DMS153 (cell line): ENCODE data around the gene LRRFIP1.
A peak's percentile ranks its signal among the peaks of the same experiment; 100 is the strongest.
"Not testable (repeated sequence)": the region's sequence is repeated elsewhere in the genome, so short reads cannot be mapped to it uniquely, and the experiment has no call there.

ENCODE experiments used
- DNase-seq: peaks from one replicate; lab custom pipeline; 2025; lab: John Stamatoyannopoulos, UW

Gene LRRFIP1

DNA sequence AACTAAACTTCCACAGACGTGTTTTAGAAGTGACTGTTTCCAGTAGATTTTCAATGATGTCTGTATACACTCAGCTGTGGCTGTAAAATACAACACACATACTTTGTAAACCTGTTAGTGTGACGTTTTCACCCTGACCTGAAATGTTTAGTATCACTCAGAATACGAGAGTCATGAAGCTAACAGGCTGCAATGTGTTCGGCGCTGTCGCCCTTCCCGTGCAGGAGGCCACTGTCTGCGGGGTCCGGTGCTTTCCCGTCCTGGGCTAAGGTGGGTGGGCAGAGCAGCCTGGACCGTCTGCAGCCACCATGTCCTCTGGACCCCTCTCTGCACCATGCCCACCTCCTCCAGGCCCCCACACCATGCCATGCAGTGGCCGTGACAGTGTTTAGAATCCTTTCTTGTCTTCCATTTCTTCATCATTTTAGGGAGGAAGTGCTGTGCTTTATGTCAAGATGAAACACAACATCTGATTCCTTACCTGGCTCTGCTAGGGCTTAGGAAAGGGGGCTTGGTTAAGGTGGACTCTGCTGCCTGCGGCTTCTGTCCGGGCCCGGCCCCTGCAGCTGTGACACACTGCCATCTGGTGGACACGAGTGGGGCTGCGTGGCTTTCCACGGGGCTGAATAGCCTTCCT is 117.3 kb downstream of the LRRFIP1 start:
- peak; percentile 16 for DNase-seq

DNA sequence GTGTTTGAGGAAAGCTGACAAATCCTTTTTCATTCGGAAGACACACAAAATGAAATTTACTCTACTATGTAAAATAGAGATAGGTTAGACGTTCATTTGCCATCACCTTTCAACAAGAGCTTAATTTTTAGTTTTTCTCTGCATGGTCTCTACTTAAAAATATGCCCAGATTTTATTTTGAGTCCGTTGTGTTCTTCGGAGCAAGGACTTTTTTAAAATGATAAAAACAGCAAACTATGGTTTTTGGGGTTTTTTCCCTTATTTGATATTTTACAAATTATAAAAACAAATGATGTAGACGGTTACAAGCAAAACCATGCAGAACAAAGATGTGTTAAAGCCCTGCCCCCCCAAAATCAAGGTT is 117.8 kb downstream of the LRRFIP1 start:
- DNase-seq: no peak

GRCh38 chr2:237746302-237747080 is 119.1 kb downstream of the LRRFIP1 start:
- DNase-seq: no peak

DNA sequence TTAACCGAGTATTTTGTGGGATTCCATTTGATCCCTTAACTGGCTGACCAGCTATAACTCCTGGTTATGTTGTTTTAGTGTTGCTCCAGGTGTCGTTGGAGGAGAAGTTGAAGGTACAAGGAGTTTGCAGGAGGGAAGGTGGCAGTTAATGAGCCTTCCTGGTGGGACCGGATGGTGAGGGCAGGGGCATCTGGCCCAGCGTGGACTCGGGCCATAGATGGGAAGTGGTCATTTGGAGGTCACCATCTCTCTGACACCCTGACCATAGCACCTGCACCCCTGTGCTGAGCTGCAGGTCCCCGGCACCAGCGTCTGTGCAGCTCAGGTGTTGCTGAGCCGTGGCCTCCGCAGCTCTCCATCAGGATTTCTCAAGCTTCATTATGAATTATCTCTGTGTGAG is 119.8 kb downstream of the LRRFIP1 start:
- DNase-seq: no peak

DNA sequence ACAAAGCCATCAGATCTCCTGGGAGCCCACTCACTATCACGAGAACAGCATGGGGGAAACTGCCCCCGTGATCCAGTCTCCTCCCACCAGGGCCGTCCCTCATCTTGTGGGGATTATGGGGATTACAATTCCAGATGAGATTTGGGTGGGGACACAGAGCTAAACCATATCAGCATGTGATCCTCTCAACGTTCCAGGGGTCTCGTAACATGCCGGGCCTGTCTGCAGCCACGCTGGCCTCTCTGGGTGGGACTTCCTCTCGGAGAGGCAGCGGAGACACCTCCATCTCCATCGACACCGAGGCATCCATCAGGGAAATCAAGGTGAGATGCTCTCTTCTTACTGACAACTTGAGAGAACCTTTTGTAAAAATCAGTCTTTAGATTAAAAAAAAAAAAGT is 121.6 kb downstream of the LRRFIP1 start:
- DNase-seq: no peak

GRCh38 chr2:237749961-237750360 is 122.6 kb downstream of the LRRFIP1 start:
- DNase-seq: no peak

- DNase-seq: not testable (repeated sequence)
These were observed 123.1 kb downstream of the LRRFIP1 start for GRCh38 chr2:237750441-237750840.

DNA sequence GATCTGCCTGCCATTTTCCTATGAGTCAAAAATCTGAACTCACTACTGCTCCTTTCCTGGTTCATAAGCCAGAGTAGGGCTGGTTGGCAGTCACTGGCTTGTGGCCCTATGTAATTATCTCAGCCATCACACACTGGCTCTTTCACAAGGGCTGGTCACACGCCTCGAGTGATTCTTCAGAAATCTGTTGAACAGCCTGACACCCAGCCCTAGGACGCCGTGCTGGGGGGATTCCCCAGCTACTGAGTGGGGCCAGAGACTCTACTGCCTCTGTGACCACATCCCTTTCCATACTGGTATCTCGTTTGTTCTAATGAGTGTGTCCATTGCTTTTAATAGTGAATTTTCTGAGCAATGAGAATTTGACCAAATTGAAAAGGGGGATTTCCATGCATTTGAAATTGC is 125.4 kb downstream of the LRRFIP1 start:
- DNase-seq: no peak

- no peak for DNase-seq
These were observed 126.8 kb downstream of the LRRFIP1 start for GRCh38 chr2:237754182-237754581.

DNA sequence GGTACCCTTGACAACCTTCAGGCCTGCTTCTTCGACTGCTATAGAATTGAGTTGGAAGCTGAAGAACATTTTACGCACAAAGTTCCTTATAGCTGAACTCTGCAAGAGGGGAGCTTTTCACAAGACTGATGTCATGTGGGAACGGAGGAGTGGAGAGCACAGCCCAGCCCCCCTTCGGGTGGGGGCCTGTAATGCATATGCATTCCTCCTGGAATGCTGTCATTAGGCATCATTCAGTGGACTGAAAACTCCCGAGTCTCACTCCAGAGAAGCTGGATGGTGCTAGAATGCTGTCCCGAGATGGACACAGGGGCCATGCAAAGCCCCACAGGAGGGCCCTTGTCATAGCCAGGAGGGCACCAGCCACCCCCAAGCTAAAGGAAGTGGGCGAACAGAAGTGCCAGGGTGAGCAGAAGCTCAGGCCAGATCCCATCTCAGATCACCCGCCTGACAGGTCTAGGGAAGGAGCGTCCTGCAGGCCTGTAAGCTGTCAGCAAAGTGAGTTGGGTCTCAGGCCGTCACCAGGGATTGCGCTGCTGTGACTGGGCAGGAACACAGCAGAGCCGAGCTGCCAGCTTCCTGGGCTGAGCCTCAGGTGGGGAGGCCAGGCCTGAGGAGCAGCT is 127.3 kb downstream of the LRRFIP1 start:
- no peak for DNase-seq

DNA sequence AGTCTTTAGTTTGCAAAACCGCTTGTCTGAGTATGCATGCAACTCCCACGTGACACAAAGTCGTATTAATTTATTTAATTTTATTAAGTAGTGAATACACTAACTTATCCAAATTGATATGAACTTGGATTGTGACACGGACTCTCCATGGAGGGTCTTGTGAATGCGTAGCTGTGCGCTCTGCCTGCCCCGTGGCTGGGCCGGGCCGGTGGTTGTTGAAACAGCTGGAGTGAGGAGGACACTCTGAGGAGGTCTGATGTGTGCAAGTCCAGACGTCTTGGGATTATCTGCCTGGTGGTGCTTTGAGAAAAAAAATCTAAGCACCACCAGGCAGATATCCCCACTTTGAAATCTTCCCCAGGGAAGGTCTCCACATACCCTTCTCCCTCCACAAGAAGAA is 130.2 kb downstream of the LRRFIP1 start:
- no peak for DNase-seq

GRCh38 chr2:237758185-237758584 is 130.8 kb downstream of the LRRFIP1 start:
- no peak for DNase-seq

DNA sequence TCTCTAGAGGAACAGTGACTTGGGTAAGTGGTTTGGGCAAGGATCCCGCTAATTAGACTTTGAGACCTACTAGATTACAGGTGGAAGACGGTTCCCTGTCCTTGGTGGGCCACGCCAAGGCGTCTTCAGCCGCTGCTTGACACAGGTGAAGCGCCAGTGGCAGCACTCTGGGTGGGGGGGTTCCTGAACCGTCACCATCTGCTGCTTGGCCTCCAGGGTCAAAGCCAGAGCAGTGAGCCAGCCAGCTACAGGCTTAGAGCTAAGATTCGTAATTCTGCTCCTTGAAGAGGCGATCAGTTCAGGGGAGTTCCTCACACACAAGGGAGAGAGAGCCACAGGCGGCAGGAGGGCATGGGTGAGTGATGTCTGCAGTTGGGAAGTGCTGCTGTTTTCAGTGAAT is 131.8 kb downstream of the LRRFIP1 start:
- no peak for DNase-seq

DNA sequence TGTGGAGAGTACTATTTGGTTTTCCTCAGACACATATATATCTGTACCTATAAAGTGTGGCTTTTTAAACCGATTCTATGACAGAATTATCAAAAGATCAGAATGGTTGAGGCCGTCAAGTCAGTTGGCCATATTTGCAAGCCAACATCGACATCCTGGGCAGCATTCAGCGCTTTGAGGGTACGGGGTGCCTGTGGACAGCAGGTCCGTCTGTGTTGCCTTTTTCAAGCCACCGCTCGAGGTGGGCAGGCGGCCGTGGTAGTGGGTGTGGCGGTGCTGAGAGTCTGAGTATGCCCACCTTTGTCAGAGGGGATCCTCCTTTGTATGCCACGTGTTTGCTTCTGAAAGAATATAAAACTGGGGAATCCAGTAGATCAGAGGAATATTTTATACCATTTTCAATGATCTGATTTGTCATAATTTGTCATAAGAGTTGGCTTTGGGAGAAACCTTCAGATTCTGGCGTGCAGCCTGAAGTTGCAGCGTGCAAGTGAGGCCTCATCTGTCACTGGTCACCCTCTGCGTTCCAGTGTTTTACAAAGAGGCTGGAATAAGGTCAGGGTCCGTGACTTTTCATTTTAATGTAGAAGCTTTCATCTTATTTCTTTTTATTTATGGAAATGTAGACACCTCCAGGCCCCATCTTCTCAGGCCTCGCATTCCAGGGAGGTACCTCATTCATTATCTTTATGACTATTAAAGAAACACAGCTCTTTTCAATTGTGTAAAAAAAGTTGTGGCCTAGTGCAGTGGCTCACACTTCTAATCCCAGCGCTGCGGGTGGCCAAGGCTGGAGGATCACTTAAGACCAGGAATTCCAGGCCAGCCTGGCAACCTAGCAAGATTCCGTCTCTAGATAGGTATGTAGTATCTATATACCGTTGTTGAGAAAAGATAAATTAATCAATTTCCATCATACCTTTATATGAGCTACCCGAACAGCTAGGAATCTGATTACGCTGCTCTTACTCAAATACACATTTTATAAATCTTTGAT is 133.4 kb downstream of the LRRFIP1 start:
- no peak for DNase-seq

DNA sequence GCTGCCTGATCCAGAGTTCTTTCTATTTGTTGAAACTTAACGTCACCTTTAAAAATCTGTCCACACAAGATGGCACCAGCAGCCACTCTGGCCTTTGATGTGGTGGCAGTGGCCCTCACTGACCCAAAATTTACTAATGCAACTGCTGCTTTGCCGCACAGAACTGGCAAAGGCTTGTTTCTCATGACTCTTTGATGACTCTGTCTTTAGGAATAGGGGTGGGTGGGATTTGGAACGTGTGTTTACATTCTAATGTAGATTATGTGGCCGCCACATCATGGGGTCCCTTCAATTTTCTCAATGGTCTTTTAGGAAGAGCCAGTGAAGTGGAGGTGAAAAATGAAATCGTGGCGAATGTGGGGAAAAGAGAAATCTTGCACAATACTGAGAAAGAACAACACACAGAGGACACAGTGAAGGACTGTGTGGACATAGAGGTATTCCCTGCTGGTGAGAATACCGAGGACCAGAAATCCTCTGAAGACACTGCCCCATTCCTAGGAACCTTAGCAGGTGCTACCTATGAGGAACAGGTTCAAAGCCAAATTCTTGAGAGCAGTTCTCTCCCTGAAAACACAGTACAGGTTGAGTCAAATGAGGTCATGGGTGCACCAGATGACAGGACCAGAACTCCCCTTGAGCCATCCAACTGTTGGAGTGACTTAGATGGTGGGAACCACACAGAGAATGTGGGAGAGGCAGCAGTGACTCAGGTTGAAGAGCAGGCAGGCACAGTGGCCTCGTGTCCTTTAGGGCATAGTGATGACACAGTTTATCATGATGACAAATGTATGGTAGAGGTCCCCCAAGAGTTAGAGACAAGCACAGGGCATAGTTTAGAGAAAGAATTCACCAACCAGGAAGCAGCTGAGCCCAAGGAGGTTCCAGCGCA is 135.2 kb downstream of the LRRFIP1 start:
- DNase-seq: not testable (repeated sequence)

GRCh38 chr2:237763812-237764211 is 136.4 kb downstream of the LRRFIP1 start:
- no peak for DNase-seq

DNA sequence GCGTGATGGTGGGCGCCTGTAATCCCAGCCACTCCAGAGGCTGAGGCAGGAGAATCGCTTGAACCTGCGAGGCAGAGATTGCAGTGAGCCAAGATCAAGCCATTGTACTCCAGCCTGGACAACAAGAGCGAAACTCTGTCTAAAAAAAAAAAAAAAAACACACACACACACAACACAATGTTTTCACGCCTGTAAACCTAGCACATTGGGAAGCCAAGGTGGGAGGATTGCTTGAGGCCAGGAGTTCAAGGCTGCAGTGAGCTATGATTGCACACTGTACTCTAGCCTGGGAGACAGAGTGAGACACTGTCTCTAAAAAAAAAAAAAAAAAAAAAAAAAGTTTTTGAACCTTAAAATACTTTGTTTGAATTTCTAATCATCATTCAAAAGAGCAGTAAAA is 137.7 kb downstream of the LRRFIP1 start:
- not testable (repeated sequence) for DNase-seq

GRCh38 chr2:237765875-237766274 is 138.5 kb downstream of the LRRFIP1 start:
- DNase-seq: no peak

DNA sequence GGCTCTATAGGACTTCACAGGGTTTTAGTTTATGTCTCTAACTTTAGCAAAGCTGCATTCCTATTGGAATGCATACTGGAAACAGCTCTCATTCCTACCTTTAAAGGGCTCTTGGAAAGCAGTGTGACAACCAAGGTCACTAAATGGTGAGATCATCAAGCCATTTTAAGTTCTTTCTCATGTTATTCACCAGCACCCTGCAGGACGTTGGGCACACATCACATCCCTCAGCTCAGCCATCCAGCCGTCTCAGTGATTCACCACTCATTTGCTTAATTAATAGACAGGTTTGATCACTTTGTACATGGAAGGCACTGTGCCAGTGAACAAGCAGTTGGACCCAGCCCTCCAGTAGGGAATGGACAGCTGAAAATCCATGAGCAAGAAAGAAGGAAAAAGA is 139.0 kb downstream of the LRRFIP1 start:
- no peak for DNase-seq

DNA sequence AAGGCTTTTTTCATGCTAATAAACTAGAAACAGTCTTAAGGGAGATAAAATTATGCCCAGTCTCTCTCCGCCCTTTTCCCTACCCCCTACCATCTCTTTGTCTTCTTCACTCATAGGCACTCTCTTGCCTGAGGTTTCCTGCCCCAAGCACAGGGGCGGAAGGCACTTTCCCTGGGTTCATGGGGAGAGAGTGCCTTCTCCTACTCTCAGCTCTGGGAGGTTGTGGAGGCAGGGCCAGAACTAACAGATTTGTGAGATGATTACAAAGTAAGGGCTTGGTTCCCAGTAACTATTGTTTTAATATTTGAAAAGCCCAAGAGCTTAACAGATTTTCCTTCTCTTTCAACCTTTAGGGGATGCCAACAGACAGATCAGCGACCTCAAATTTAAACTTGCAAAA is 145.1 kb downstream of the LRRFIP1 start:
- no peak for DNase-seq

GRCh38 chr2:237773826-237774225 is 146.4 kb downstream of the LRRFIP1 start:
- no peak for DNase-seq
